ENCODE results near the gene KLHL35.

GRCh38 chr11:75423721-75424120, 9.3 kb downstream of the KLHL35 start:
- TF ChIP-seq, protein P1, sequence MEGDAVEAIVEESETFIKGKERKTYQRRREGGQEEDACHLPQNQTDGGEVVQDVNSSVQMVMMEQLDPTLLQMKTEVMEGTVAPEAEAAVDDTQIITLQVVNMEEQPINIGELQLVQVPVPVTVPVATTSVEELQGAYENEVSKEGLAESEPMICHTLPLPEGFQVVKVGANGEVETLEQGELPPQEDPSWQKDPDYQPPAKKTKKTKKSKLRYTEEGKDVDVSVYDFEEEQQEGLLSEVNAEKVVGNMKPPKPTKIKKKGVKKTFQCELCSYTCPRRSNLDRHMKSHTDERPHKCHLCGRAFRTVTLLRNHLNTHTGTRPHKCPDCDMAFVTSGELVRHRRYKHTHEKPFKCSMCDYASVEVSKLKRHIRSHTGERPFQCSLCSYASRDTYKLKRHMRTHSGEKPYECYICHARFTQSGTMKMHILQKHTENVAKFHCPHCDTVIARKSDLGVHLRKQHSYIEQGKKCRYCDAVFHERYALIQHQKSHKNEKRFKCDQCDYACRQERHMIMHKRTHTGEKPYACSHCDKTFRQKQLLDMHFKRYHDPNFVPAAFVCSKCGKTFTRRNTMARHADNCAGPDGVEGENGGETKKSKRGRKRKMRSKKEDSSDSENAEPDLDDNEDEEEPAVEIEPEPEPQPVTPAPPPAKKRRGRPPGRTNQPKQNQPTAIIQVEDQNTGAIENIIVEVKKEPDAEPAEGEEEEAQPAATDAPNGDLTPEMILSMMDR (IDR thresholded peaks at IDR 0.05; ENCODE audit: borderline replicate concordance, extremely low read depth, low read length, poor library complexity, severe bottlenecking), result no peak
- TF ChIP-seq EZH2 (IDR thresholded peaks at IDR 0.05; ENCODE audit: borderline replicate concordance, low read depth, low read length, severe bottlenecking), result no peak
